HG03045 (cell line): Measurements from ENCODE around the gene CCIN.
A peak's percentile ranks its signal among the peaks of the same experiment; 100 is the strongest.
"Not testable (repeated sequence)": the region's sequence is repeated elsewhere in the genome, so short reads cannot be mapped to it uniquely, and the experiment has no call there.

ENCODE experiments used
- ATAC-seq: cut with Tn5 transposase; IDR thresholded peaks from one replicate; pipeline ENCODE4 v1.9.1; 2021; ENCODE audit warnings: mild to moderate bottlenecking, moderate library complexity; ENCODE audit not compliant: unreplicated experiment

CCIN gene

GRCh38 chr9:36169166-36169565 is at the start of gene CCIN:
Gene CCIN (plus strand): TSS chr9:36169388. CDS start chr9:36169503, 115 bp downstream.
- ATAC-seq: no peak

GRCh38 chr9:36119476-36119875 is 49.7 kb upstream of the CCIN start:
- ATAC-seq: no peak

GRCh38 chr9:36120705-36121104 is 48.5 kb upstream of the CCIN start:
- ATAC-seq: no peak

- ATAC-seq: no peak
Observed at GRCh38 chr9:36121971-36122370, 47.2 kb upstream of the CCIN start.

GRCh38 chr9:36123515-36123914 is 45.7 kb upstream of the CCIN start:
- ATAC-seq: no peak

GRCh38 chr9:36125062-36125855 is 43.9 kb upstream of the CCIN start:
- ATAC-seq: no peak

- no peak for ATAC-seq
Observed at GRCh38 chr9:36126016-36126730, 43.0 kb upstream of the CCIN start.

- ATAC-seq: no peak
Observed at GRCh38 chr9:36127652-36128244, 41.4 kb upstream of the CCIN start.

GRCh38 chr9:36128349-36128748 is 40.8 kb upstream of the CCIN start:
- no peak for ATAC-seq

GRCh38 chr9:36129139-36129538 is 40.0 kb upstream of the CCIN start:
- ATAC-seq: no peak

GRCh38 chr9:36131666-36132065 is 37.5 kb upstream of the CCIN start:
- ATAC-seq: not testable (repeated sequence)

- ATAC-seq: no peak
Observed at GRCh38 chr9:36132086-36132485, 37.1 kb upstream of the CCIN start.

- no peak for ATAC-seq
Observed at GRCh38 chr9:36134761-36135505, 34.3 kb upstream of the CCIN start.

GRCh38 chr9:36135741-36136271 is 33.4 kb upstream of the CCIN start:
- ATAC-seq: no peak

GRCh38 chr9:36136272-36136893 is 32.8 kb upstream of the CCIN start, which contains the start of gene GLIPR2:
Gene GLIPR2 (plus strand): TSS chr9:36136733. CDS start chr9:36136779, 46 bp downstream.
- peak; percentile 97 for ATAC-seq

GRCh38 chr9:36136894-36137391 is 32.2 kb upstream of the CCIN start:
- peak; percentile 30 for ATAC-seq

GRCh38 chr9:36137392-36138004 is 31.7 kb upstream of the CCIN start:
- no peak for ATAC-seq

GRCh38 chr9:36138496-36138895 is 30.7 kb upstream of the CCIN start:
- no peak for ATAC-seq

- no peak for ATAC-seq
Observed at GRCh38 chr9:36138901-36139300, 30.3 kb upstream of the CCIN start.
